DOHH2 (cell line): ENCODE measurements around the gene ADAM10.

ENCODE experiments used
- EZH2phosphoT487 ChIP-seq: fragments of 200-600 bp; sonication (generic); IDR thresholded peaks from 2 replicates; pipeline ENCODE4 v1.6.1; 2017; ENCODE audit warnings: borderline replicate concordance, mild to moderate bottlenecking, antibody characterized with exemption, low read length, moderate library complexity, mixed read lengths
- TF ChIP-seq, protein P1 (sequence below): fragments of 200-600 bp; sonication (generic); IDR thresholded peaks from one replicate; pipeline ENCODE4 v1.5.1; 2014; ENCODE audit warnings: antibody characterized with exemption, mild to moderate bottlenecking, low read depth, low read length; ENCODE audit not compliant: poor library complexity, severe bottlenecking

GRCh38 chr15:58715266-58715917 lies 34.1 kb downstream of the ADAM10 start:
- TF ChIP-seq, protein P1, sequence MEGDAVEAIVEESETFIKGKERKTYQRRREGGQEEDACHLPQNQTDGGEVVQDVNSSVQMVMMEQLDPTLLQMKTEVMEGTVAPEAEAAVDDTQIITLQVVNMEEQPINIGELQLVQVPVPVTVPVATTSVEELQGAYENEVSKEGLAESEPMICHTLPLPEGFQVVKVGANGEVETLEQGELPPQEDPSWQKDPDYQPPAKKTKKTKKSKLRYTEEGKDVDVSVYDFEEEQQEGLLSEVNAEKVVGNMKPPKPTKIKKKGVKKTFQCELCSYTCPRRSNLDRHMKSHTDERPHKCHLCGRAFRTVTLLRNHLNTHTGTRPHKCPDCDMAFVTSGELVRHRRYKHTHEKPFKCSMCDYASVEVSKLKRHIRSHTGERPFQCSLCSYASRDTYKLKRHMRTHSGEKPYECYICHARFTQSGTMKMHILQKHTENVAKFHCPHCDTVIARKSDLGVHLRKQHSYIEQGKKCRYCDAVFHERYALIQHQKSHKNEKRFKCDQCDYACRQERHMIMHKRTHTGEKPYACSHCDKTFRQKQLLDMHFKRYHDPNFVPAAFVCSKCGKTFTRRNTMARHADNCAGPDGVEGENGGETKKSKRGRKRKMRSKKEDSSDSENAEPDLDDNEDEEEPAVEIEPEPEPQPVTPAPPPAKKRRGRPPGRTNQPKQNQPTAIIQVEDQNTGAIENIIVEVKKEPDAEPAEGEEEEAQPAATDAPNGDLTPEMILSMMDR, result no peak
- TF ChIP-seq EZH2phosphoT487, result no peak
